NCI-H2171 (cell line): ENCODE results near the gene INF2.

Experiments used
- DNase-seq: peaks from one replicate; lab custom pipeline; 2025; lab: John Stamatoyannopoulos, UW

Gene INF2

GRCh38 chr14:104770851-104771272 lies 81.4 kb downstream of the INF2 start:
- DNase-seq, result no peak

GRCh38 chr14:104771374-104771773 lies 82.0 kb downstream of the INF2 start:
- no peak for DNase-seq
